K562 (cell line): ENCODE data around the gene CAMKV. TPM values are rescaled to one million over a fixed set of nuclear protein-coding genes. Genes with fewer than 3 reads are reported as not detected.

Experiments used
- KLF1 ChIP-seq: fragments of 450-650 bp; IDR thresholded peaks from 2 replicates; pipeline ENCODE4 v1.6.1; 2016; ENCODE audit warnings: missing genetic modification characterization, missing compliant biosample characterization
- MGA ChIP-seq: fragments of 450-650 bp; IDR thresholded peaks from 2 replicates; pipeline ENCODE4 v1.6.1; 2016; ENCODE audit warnings: mild to moderate bottlenecking, moderate library complexity
- NUFIP1 ChIP-seq: fragments of 450-650 bp; IDR thresholded peaks from 2 replicates; pipeline ENCODE4 v1.6.1; 2018; ENCODE audit not compliant: partially characterized antibody
- SUPT5H ChIP-seq: fragments of 450-650 bp; IDR thresholded peaks from 2 replicates; pipeline ENCODE4 v1.6.1; 2016
- ZKSCAN8 ChIP-seq: fragments of 200-800 bp; sonication (Bioruptor generic); IDR thresholded peaks from 2 replicates; pipeline ENCODE4 v1.6.1; 2016; ENCODE audit warnings: missing genetic modification characterization, missing compliant biosample characterization
- ZNF280B ChIP-seq: fragments of 250-450 bp; sonication (Bioruptor Pico); IDR thresholded peaks from 2 replicates; pipeline ENCODE4 v1.5.1; 2021; ENCODE audit warnings: mild to moderate bottlenecking
- ZNF445 ChIP-seq: fragments of 250-450 bp; sonication (Bioruptor Pico); IDR thresholded peaks from 2 replicates; pipeline ENCODE4 v1.4.0; 2020; ENCODE audit warnings: low read depth, mild to moderate bottlenecking, moderate library complexity
- polyA plus RNA-seq, 8 experiments: library from polyadenylated mRNA; depleted of rRNA in 4 of 8; stranded (reverse) in 5 of 8; unstranded in 3 of 8; fragments of >200 nt; fragmentation: Nextera tagmentation in 2 of 8; fragmentation: Illumina TruSeq in 1 of 8; extraction: Ambion mirVana in 2 of 8; extraction: Trizol in 1 of 8; gene quantifications; 2 replicates each; pipeline versions ENCODE4 v1.2.1 to v1.2.3, GENCODE V29; 2011 to 2014; ENCODE audit warnings: inconsistent platforms in 1 of 8, missing spikeins in 1 of 8
- total RNA-seq, 7 experiments: library from RNA; depleted of rRNA in 6 of 7; stranded (reverse); fragments of >200 nt in 6 of 7; fragmentation: Illumina TruSeq in 2 of 7; extraction: Trizol in 2 of 7; gene quantifications; 2 replicates each; pipeline versions ENCODE4 v1.2.1 to v1.2.3, GENCODE V29; 2011 to 2021; ENCODE audit warnings: low replicate concordance in 1 of 7

CAMKV gene
- total and polyA plus RNA-seq, 9 of the 15 experiments (the other 6 are each of a cell fraction or from before 2014, with no cell fraction given), result 0.08 to 2.7 (median 0.79) TPM

- TF ChIP-seq MGA (peak; percentile 63), KLF1 (no peak), ZNF280B (CRISPR knock-in tag) (no peak), SUPT5H (peak; percentile 57; the same call in 1 of the 2 replicates), ZKSCAN8 (CRISPR knock-in tag) (no peak), ZNF445 (CRISPR knock-in tag) (no peak), NUFIP1 (no peak)
Measured at GRCh38 chr3:49903451-49904424, 34.0 kb upstream of the CAMKV start, which contains the start of gene MST1R (continued).
